GM23338 (cell line): ENCODE results near the gene BEST4. TPM values are rescaled to one million over a fixed set of nuclear protein-coding genes. Genes with fewer than 3 reads are reported as not detected.
"Not testable (repeated sequence)": the region's sequence is repeated elsewhere in the genome, so short reads cannot be mapped to it uniquely, and the experiment has no call there.

Source experiments
- ATAC-seq: fragments of 200-7000 bp; cut with Tn5 transposase; 3 replicates; pipeline ENCODE4 v1.9.1; 2020
- DNase-seq: peaks from one replicate; pipeline ENCODE4 v3.0.0-alpha.2; 2015; ENCODE audit warnings: low spot score
- H2AFZ ChIP-seq: fragments of 200-600 bp; sonication (generic); 2 replicates; pipeline ENCODE4 v1.8.0; 2016; ENCODE audit warnings: antibody characterized with exemption, mild to moderate bottlenecking, moderate library complexity
- H3F3A ChIP-seq: fragments of 200-600 bp; sonication (generic); replicated peaks from 2 replicates; pipeline ENCODE4 v1.8.0; 2017; ENCODE audit warnings: antibody characterized with exemption, mixed run types, low read depth
- H3K27ac ChIP-seq: fragments of 200-600 bp; sonication (generic); 2 replicates; pipeline ENCODE4 v1.6.1; 2016; ENCODE audit warnings: low read depth
- H3K27me3 ChIP-seq: fragments of 200-600 bp; sonication (generic); 2 replicates; pipeline ENCODE4 v1.8.0; 2016; ENCODE audit warnings: mild to moderate bottlenecking, mixed run types, moderate library complexity; ENCODE audit not compliant: insufficient read depth
- H3K36me3 ChIP-seq: fragments of 200-600 bp; sonication (generic); 2 replicates; pipeline ENCODE4 v1.8.0; 2016; ENCODE audit warnings: mild to moderate bottlenecking; ENCODE audit not compliant: insufficient read depth
- H3K4me1 ChIP-seq: fragments of 200-600 bp; sonication (generic); 2 replicates; pipeline ENCODE4 v1.8.0; 2016; ENCODE audit warnings: mild to moderate bottlenecking, moderate library complexity; ENCODE audit not compliant: insufficient read depth
- H3K4me2 ChIP-seq: fragments of 200-600 bp; sonication (generic); 2 replicates; pipeline ENCODE4 v1.7.1; 2017; ENCODE audit warnings: mixed run types
- H3K4me3 ChIP-seq: fragments of 200-600 bp; sonication (generic); 2 replicates; pipeline ENCODE4 v1.6.1; 2016; ENCODE audit warnings: mixed run types
- H3K79me2 ChIP-seq: fragments of 200-600 bp; sonication (generic); replicated peaks from 2 replicates; pipeline ENCODE4 v1.8.0; 2017; ENCODE audit warnings: mild to moderate bottlenecking; ENCODE audit not compliant: insufficient read depth
- H3K9me2 ChIP-seq: fragments of 200-600 bp; sonication (generic); 2 replicates; pipeline ENCODE4 v1.8.0; 2017; ENCODE audit not compliant: insufficient read depth
- H4K20me1 ChIP-seq: fragments of 200-600 bp; sonication (generic); replicated peaks from 2 replicates; pipeline ENCODE4 v1.8.0; 2017; ENCODE audit warnings: mild to moderate bottlenecking; ENCODE audit not compliant: insufficient read depth
- H3K27ac Mint-ChIP-seq: 2 replicates; pipeline ENCODE4 v1.8.0; 2020; ENCODE audit warnings: inconsistent platforms, mild to moderate bottlenecking, moderate library complexity, mixed read lengths
- H3K27me3 Mint-ChIP-seq: 3 replicates; pipeline ENCODE4 v1.8.0; 2022; ENCODE audit warnings: low read depth, mild to moderate bottlenecking, moderate library complexity, mixed read lengths, inconsistent platforms; ENCODE audit not compliant: insufficient read depth, poor library complexity
- H3K36me3 Mint-ChIP-seq: 3 replicates; pipeline ENCODE4 v1.8.0; 2021; ENCODE audit warnings: low read depth, mild to moderate bottlenecking, inconsistent platforms, moderate library complexity, mixed read lengths
- H3K4me1 Mint-ChIP-seq: 3 replicates; pipeline ENCODE4 v1.8.0; 2020; ENCODE audit warnings: mild to moderate bottlenecking, inconsistent platforms, mixed read lengths
- H3K4me3 Mint-ChIP-seq: 3 replicates; pipeline ENCODE4 v1.8.0; 2021; ENCODE audit warnings: moderate library complexity, mild to moderate bottlenecking, inconsistent platforms, mixed read lengths
- H3K9me3 Mint-ChIP-seq: 3 replicates; pipeline ENCODE4 v1.8.0; 2020; ENCODE audit warnings: moderate library complexity, mild to moderate bottlenecking, inconsistent platforms, mixed read lengths
- EZH2 ChIP-seq: fragments of 200-600 bp; sonication (generic); IDR thresholded peaks from one replicate; pipeline ENCODE4 v1.8.0; 2017; ENCODE audit warnings: antibody characterized with exemption, mild to moderate bottlenecking, low read depth; ENCODE audit not compliant: unreplicated experiment
- POLR2AphosphoS5 ChIP-seq: IDR thresholded peaks from 2 replicates; pipeline ENCODE4 v1.6.1; 2016; ENCODE audit warnings: antibody characterized with exemption, low read depth
- REST ChIP-seq: IDR thresholded peaks from one replicate; pipeline ENCODE4 v1.6.1; 2018; ENCODE audit warnings: antibody characterized with exemption; ENCODE audit not compliant: unreplicated experiment
- ZNF331 ChIP-seq: fragments of 250-450 bp; sonication (Bioruptor Pico); IDR thresholded peaks from 2 replicates; pipeline ENCODE4 v1.5.0; 2020; ENCODE audit warnings: low read depth, mild to moderate bottlenecking, moderate library complexity
- polyA plus RNA-seq: library from polyadenylated mRNA; unstranded; fragments of >200 nt; fragmentation: Nextera tagmentation; extraction: Ambion mirVana; gene quantifications from 2 replicates; pipeline ENCODE4 v1.2.1, GENCODE V29; 2016
- total RNA-seq: library from RNA; depleted of rRNA; stranded (reverse); fragments of >200 nt; shearing (Covaris generic); gene quantifications from 2 replicates; pipeline ENCODE4 v1.2.3, GENCODE V29; 2014
- TF ChIP-seq, protein P1 (sequence below): IDR thresholded peaks from 2 replicates; pipeline ENCODE4 v1.6.1; 2016; ENCODE audit warnings: antibody characterized with exemption

BEST4 gene
- total and polyA plus RNA-seq, 2 experiments from 2014 or later: 0.63 to 1.6 TPM

DNA sequence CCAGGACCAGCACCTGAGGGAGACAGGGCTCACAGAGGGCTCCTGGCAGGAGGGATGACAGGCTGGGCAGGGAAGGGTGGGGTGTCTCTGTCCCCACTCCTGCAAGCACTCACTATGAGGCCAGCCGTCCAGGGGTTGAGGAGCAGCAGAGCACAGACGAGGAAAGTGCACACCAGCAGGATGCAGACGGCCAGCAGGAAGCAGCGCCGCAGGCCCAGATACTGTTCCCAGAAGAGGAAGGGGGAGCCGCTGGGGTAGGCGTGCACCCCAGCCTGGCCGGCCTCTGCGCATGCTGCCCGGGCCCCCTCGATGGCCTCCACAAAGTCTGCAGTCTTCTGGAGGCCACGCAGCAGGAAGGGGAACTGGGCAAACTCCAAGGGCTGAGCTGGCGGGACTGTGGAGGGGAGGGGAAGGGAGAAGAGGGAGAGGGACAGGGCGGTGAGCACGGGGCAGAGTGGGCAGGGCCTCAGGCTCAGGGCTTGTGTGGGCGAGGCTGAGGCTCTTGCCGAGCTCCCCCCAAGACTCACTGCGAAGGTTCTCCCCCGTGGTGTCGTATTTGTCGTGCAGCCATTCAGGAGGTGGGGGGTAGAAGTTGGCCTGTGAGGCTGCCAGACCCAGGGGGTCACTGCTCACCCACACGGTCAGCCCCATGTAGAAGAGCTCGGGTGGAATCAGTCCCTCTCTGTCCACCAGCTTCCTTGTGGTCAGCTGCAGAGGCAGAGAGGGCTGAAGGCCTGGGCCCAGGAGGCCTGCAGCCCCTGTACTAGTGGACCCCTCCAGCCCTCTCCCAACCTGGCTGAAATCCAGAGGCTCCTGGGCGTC is 38.6 kb upstream of the BEST4 start:
- Mint-ChIP-seq H3K4me3 (no peak overlapping the region), H3K4me1 (peaks cover 10% of the 10 kb centered on the region), H3K27me3 (peaks cover 6% of the 10 kb centered on the region), H3K9me3 (no peaks in the 10 kb centered on the region), H3K27ac (no peak overlapping the region), H3K36me3 (no peaks in the 10 kb centered on the region; the same call in 2 of the 3 replicates)
- no peak for DNase-seq
- Histone ChIP-seq H3K9me2 (no peaks in the 10 kb centered on the region), H3K79me2 (no peaks in the 10 kb centered on the region), H3K27ac (no peak overlapping the region), H3K4me2 (no peak overlapping the region), H4K20me1 (no peaks in the 10 kb centered on the region), H3K36me3 (no peaks in the 10 kb centered on the region), H2AFZ (peak overlapping the region; percentile 56), H3K4me1 (no peaks in the 10 kb centered on the region), H3K27me3 (no peaks in the 10 kb centered on the region), H3K4me3 (no peak overlapping the region), H3F3A (no peaks in the 10 kb centered on the region)
- ATAC-seq: peak; percentile 36
- no peak for TF ChIP-seq ZNF331 (CRISPR knock-in tag)
- TF ChIP-seq, protein P1, sequence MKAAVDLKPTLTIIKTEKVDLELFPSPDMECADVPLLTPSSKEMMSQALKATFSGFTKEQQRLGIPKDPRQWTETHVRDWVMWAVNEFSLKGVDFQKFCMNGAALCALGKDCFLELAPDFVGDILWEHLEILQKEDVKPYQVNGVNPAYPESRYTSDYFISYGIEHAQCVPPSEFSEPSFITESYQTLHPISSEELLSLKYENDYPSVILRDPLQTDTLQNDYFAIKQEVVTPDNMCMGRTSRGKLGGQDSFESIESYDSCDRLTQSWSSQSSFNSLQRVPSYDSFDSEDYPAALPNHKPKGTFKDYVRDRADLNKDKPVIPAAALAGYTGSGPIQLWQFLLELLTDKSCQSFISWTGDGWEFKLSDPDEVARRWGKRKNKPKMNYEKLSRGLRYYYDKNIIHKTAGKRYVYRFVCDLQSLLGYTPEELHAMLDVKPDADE: no peak
- no peak for TF ChIP-seq POLR2AphosphoS5
- no peak for TF ChIP-seq REST
- no peak for TF ChIP-seq EZH2

- H3K4me1 Mint-ChIP-seq: peaks cover 13% of the 10 kb centered on the region
- not testable (repeated sequence) for ATAC-seq, H3K9me3 Mint-ChIP-seq
Observed at GRCh38 chr1:44824392-44824791, 36.4 kb upstream of the BEST4 start.

More at GRCh38 chr1:44824392-44824791, 36.4 kb upstream of the BEST4 start:
- not testable (repeated sequence) for H3K27ac ChIP-seq, H3K27me3 ChIP-seq, H3K4me3 ChIP-seq, H4K20me1 ChIP-seq, H3K27ac Mint-ChIP-seq, H2AFZ ChIP-seq, H3K79me2 ChIP-seq, H3K9me2 ChIP-seq, H3K4me2 ChIP-seq, H3F3A ChIP-seq, H3K4me3 Mint-ChIP-seq, DNase-seq, H3K4me1 ChIP-seq, H3K36me3 Mint-ChIP-seq, H3K36me3 ChIP-seq
- peaks cover 15% of the 10 kb centered on the region for H3K27me3 Mint-ChIP-seq
